ENCODE measurements around the gene ESRRA.

Gene ESRRA

DNA sequence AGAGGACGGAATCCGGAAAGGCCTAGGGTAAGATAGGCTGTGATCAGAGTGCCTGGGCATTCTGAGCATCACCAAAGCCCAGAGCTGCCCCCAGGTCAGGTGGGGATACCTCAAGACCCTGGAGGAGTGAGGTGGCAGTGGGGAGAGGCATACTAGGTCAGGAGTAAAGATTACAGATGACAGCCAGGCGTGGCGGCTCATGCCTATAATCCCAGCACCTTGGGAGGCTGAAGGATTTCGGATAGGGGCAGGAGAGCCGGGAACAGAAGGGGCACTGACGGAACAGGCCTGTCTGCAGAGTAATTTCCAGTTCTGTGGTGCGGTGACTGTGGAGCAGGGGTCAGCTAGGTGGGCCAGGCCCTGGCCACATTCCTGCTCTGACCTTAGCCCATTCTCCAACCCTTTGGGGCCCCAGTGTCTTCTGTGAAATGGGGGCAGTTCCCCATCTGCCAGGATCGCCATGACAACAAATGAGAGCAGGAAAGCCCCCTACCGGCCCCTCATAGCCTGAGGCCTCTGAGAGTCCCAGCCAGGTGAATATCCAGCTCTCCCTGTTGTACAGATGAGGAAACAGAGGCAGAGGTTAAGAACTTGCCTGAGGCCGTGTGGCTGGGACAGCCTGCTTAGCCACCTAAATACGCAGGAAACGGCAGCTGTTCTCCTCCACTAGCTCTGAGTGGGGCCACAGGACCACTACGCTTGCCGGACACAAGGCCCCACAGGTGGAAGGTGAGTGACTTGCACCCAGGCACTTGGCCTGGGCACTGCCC is 30.1 kb upstream of the ESRRA start:
- DNase-seq (ENCODE audit: low spot score) = no peak

DNA sequence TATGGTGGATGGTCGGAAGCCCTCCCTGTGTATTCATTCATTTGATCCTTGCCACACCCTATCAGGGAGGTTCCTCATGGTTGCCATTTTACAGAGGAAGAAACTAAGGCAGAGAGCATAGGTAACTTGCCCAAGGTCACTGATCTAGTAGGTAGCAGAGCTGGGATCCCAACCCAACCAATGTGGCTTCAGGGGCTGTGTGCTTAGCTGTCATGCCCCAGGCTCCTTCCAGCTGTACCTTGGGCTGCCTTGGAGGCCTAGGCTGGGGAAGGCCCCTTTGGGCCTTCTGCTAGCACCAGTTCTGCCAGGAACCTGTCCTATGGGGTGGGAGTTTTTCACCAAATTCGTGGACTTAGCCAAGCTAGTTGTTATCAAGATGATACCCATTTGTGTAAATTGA is 29.5 kb upstream of the ESRRA start:
- DNase-seq (ENCODE audit: low spot score) = no peak

DNA sequence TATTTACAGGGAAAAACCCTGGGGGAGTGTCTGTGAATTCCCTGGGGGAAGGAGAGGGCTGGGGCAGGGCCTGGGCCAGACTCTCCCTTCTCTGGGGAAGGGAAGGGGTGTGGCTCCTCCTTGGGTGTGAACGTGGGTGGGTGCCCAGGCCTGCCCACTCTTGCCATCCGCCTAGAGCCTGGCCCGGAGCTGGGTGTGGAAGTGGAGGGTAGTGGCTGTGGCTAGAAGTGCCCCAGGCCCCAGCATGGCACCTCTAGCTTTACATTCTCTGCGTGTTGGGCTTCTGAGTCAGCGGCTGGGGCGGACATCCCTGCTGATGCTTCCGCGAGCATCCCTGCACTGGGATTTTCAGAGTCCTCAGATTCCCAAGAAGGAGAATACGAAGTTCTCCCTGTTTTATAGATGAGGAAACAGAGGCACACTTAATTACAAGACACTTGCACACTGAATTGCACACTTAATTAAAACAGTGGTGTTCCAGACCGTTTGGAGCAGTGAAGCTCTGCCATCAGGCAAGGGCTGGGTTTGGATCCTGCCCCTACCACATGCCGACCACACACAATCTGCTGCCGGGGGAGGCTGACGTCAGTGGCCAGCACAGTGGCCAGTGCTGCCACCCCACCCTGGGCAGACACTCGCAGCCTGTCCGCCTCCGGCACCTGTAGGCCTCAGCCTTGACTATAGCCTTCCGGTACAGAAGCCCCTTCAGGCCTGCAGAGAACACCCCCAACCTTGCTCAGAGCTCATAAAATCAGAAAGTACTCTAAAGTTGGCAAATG is 28.5 kb upstream of the ESRRA start:
- DNase-seq (ENCODE audit: low spot score) = no peak

DNA sequence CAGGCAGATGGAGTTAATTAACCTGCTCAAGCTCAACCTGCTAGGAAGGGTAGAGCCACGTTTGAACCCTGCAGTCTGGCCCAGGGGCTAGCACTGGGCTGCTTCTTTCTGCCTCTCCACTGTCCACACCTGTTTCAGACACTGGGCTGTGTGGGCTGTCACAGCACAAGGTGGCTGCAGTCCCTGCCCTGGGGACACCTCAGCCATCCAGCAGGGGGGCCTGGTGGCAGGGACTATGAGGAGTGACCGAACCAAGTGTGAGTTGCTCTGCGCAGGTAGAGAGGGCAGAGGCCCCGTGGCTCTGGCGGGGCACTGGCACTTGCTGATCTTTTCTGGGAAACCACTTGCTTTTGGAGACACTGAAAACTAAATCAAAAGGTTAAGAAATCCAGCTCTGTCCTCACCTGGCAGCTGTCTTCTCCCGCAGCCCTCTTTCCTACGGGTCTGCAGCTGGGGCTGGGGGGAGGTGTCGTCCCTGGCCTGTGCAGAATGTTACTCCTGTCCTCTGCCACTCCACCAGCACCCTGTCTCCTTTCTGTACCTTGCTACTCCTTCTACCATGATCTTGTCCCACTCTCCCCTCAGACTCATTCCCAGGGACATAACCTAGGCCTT is 26.6 kb upstream of the ESRRA start:
- DNase-seq (ENCODE audit: low spot score) = no peak

DNA sequence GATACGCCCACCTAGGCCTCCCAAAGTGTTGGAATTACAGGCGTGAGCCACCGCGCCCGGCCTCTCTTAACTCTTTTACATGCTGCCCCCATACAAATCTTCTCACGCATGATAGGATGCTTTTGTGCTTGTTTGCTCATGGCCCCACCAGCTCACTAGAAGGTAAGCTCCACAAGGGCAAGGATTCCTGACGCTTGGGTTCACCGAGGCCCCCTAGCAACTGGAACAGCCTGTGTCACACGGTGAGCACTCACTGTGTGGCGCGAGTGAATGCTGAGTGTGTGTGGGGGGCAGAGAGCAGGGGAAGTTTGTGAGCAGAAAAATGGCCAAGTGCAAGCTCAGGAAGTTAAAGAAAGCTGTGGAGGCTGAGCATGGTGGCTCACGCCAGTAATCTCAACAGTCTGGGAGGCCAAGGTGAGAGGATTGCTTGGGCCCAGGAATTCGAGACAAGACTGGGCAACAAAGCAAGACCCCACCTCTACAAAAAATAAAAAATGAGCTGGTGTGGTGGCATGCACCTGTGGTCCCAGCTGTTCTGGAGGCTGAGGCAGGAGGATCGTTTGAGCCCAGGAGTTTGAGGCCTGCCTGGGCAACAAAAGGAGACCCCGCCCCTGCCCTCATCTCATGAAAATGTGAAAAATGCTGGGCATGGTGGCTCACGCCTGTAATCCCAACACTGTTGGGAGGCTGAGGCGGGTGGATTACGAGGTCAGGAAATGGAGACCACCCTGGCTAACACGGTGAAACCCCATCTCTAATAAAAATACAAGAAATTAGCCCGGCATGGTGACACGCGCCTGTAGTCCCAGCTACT is 23.2 kb upstream of the ESRRA start:
- DNase-seq (ENCODE audit: low spot score) = no peak

DNA sequence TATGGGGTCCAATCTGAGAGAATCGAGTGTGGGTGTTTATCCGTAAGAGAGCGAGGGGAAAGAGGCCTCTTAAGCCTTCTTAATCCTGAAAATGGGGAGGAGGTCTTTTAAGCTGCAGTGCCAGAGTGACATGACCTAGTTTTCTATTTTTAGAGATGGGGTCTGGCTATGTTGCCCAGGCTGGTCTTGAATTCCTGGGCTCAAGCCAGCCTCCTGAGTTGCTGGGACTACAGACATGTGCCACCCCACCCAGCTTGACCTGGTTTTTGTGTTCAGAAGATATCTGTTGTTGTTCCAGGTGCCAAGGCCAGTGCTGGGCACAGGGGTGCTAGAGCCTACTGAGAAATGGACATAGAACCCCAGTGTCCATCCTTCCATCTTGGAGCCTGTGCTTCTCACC is 22.2 kb upstream of the ESRRA start:
- DNase-seq (ENCODE audit: low spot score) = no peak

DNA sequence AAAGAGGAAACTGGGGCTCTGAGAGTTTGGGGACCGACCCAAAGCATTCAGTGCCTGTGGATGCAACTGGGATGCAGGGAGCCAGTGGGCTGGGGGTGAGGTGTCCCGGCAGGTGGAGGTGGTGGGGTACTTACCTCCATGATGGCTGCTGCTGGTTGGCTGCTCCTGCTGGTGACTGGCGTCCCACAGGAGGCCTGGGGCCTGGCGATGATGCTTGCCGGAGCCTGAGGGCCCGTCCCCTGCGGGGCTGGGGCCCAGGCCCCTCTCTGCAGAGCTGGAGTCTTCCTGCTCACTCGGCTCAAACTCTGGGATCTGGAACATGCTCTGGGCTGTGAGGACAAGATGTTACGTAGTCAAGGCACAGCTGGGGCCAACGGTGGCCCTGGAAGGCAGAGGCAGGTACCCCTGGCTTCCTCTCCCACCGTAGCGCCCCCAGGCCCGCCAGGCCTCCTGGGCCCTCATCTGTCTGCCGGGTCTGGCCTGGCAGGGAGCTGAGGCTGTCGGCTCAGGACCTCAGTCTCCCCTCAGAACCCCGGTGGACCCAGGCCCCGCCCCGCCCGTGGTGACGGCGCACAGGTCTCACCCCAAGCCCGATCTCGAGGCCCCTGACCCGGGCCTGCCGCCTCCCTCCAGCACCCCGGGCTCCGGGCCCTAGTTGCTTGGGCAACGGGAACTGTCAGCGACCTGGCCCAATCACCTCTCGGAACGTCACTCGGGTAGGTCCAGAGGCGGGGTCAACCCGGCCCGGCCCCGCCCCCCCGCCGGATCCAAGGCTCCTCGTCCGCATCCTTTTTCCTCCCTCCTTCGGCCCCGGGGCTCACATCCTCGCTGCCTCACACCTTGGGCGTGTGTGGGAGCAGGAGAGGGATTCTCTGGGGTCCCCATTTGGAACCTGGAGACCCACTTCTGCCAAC is 21.0 kb upstream of the ESRRA start, which contains the start of gene BAD:
TSS of gene BAD (minus strand) at position 618 of the 914 bp plus-strand sequence. CDS start at position 321, 297 bp downstream.
- peak; percentile 97 for DNase-seq (ENCODE audit: low spot score)

DNA sequence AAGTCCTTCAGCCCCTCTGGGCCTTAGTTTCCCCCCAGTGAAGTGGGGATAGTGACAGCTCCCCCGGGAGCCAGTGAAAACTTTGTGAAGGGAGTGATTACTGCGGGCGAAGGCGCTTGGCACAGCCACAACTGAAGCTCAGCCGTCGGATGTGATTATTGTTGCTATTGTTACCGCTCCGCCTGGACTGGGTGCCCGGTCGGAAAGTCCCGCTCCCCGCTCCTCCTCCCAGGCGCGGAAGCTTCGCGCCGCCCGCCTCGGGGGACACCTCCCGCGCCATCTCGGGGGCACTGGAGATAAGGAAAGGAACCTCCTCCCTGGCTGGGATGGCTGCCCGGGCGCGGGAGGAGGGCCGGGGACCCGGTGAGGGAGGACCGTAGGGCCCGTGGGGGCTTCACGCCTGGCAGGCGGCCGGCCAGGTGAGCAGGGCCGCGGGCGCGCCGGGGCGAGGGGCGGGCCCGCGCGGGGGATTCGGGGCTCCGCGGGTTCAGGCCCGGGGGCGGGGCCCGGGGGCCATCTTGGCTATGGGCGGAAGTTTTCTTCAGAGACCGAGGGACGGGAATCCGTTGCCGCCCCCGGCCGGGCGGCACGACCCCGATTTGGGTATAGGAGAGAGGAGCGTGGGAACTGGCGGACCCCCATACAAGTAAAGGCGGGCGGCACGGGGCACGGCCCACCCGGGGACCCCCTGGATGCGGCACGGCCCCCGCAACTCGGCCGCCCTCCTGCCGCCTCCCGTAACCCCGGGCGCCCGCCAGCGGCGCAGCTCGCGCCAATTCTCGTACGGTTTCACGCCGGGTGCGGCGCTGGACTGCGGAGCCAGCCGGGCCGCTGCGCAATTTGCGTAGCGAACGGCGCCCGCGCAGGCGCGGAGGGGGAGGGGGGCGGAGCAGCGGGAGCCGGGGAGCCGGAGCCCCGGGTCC is 20.1 kb upstream of the ESRRA start, which contains the start of gene GPR137:
TSS of gene GPR137 (plus strand) at position 887 of the 923 bp plus-strand sequence. CDS start 677 bp downstream, outside the sequence.
- DNase-seq (ENCODE audit: low spot score) = peak; percentile 71

DNA sequence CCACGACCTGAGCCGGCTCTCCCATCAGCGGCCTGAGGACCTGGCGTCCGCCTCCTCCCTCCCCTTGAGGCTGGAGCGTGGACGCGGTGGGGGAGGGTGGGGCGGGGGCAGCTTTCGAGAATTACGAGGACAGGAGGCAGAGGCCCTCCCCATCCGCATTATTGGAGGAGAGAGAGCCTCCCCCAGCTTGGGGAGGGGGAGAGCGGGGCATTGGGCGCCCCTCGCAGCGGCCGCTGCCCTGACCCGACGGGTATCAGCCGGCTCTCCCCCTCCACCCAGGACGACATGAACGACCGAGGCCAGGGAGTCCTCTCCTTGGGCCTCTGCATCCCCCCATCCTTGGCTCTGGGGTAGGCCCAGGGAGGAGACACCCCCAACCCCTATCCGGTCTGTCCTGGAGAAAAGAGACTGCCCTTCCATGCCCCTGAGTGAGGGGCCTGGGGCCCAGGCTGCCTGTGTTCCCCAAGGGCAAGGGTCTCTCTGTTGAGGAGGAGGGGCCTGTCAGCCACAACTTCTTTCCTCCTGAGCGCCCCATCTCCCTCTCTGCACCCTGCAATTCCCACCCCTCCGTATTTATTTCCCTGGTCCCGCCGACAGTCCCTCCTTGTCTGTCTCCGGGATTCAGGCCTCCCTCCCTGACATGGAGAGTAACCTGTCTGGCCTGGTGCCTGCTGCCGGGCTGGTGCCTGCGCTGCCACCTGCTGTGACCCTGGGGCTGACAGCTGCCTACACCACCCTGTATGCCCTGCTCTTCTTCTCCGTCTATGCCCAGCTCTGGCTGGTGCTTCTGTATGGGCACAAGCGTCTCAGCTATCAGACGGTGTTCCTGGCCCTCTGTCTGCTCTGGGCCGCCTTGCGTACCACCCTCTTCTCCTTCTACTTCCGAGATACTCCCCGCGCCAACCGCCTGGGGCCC is 19.2 kb upstream of the ESRRA start:
- no peak for DNase-seq (ENCODE audit: low spot score)

DNA sequence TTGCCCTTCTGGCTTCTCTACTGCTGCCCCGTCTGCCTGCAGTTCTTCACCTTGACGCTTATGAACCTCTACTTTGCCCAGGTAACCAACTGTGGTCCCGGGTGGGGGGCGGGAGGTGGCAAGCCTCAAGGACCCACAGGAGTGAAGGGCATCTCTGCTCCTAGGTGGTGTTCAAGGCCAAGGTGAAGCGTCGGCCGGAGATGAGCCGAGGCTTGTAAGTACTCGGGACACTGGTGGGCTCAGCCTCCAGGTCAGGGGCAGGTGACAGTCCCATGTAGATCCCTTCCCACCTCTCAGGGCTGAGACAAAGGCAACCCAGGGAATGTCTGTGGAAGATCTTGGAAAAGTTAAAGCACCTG is 18.5 kb upstream of the ESRRA start:
- no peak for DNase-seq (ENCODE audit: low spot score)

DNA sequence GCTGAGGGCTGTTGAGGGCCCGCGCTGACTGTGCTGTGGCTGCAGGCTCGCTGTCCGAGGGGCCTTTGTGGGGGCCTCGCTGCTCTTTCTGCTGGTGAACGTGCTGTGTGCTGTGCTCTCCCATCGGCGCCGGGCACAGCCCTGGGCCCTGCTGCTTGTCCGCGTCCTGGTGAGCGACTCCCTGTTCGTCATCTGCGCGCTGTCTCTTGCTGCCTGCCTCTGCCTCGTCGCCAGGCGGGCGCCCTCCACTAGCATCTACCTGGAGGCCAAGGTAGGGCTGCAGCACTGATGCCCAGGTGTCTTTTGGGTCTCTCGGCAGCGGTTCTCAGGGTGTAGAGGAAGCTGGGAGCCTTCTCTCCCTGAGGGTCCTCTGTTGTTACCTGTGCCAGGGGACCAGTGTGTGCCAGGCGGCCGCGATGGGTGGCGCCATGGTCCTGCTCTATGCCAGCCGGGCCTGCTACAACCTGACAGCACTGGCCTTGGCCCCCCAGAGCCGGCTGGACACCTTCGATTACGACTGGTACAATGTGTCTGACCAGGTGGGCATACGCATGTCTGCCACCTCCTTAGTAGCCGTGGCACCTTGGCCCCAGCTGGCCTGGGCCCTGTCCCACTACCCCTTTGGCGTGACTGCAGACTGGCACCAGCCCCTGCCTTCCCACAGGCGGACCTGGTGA is 17.5 kb upstream of the ESRRA start:
- DNase-seq (ENCODE audit: low spot score) = no peak

DNA sequence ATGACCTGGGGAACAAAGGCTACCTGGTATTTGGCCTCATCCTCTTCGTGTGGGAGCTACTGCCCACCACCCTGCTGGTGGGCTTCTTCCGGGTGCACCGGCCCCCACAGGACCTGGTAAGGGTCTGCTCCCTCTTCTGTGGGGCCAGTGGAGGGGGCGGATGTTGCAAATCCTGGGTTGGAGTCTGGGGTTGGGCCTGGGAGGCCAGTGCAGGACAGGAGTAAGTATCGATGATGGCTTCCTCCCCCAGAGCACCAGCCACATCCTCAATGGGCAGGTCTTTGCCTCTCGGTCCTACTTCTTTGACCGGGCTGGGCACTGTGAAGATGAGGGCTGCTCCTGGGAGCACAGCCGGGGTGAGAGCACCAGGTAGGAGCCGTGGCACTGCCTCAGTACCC is 17.0 kb upstream of the ESRRA start:
- no peak for DNase-seq (ENCODE audit: low spot score)

DNA sequence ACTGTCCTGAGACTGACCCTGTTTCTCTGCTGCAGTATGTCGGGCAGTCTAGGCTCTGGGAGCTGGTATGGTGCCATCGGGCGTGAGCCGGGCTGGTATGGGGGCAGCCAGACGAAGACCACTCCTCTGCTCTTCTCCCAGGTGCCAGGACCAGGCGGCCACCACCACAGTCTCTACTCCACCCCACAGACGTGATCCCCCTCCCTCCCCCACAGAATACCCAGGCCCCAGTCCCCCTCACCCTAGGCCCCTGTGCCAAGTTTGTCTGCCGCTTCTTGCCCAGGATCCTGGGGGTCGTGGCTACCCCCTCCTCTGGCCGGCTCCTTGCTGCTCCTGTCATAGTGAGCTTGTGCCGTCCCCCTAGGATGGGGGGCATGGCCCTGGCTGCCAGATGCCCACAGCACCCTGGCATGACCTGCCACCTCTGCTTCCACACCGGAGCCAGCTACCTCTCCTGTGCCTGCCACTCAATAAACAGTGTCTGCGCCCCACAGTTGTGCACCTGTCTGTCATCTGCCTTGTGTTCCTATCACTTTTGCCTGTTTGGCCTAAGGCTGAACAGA is 16.2 kb upstream of the ESRRA start:
- no peak for DNase-seq (ENCODE audit: low spot score)

DNA sequence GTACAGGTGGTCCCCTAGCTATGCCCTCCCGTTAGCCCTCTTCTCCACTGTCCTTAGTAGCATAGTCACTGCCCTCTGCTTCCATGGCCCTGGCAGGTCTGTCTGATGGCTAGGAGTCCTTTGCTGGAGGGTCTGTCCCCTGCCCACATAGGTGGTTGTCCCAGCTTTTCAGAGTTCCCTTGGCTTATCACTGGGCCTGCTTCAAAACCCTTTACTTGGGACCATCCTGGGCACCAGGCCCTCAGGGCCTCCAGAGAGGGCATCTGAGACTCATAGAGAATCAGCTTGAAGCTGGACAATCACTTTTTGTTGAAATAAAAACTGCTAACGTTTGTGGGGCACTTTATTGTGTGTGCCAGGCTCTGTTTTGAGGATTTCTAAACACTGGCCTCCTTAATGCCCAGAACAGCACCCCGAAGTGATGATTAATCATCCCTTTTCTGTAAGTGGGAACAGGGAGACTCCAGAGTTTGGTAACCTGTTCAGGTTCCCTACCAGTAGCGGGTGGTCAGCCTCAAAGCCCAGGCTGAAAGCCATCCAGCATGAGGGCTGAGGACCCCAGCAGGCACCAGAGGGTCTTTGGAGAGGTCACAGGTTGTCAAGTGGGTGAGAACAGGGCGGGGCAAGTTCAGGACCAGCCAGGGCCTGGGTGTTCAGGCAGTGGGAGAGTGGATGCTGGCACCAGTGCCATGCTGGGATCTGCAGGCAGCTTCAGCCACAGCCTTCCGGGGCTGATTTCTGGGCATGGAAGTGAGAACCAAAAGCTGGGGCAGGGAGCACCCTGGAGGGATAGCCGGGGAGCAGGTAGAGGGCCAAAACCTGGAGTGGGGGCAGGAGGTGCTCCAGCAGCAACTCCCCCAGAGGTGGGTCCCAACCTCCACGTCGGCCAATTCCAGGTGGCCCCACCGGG is 14.7 kb upstream of the ESRRA start:
- DNase-seq (ENCODE audit: low spot score) = no peak

DNA sequence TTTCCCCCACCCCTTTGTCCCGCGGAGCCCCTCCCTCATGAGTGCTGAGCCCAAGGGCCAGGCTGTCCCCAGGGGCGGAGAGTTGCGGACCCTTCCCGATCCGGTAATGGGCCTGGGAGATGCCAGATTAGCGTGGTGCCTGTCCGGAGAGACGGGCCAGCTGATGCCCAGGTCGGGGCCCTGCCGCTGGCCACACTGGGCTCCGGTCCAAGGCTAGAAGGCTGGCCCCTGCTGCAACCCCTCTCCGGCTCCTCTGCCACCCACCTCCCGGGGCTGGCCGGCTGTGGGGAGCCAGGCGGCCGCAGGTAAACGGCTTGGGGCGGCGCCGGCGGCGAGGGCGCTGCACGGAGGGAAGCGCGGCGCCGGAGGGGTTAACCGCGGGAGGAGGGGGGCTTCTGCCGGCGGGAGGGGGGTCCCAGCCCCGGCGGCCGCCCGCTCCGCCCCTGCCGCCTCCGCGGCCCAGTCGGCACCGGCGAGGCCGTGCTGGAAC is 14.0 kb upstream of the ESRRA start, which contains the start of gene KCNK4:
TSS of gene KCNK4 (plus strand) at position 41 of the 490 bp plus-strand sequence. CDS start 1,717 bp downstream, outside the sequence.
- DNase-seq (ENCODE audit: low spot score) = no peak

DNA sequence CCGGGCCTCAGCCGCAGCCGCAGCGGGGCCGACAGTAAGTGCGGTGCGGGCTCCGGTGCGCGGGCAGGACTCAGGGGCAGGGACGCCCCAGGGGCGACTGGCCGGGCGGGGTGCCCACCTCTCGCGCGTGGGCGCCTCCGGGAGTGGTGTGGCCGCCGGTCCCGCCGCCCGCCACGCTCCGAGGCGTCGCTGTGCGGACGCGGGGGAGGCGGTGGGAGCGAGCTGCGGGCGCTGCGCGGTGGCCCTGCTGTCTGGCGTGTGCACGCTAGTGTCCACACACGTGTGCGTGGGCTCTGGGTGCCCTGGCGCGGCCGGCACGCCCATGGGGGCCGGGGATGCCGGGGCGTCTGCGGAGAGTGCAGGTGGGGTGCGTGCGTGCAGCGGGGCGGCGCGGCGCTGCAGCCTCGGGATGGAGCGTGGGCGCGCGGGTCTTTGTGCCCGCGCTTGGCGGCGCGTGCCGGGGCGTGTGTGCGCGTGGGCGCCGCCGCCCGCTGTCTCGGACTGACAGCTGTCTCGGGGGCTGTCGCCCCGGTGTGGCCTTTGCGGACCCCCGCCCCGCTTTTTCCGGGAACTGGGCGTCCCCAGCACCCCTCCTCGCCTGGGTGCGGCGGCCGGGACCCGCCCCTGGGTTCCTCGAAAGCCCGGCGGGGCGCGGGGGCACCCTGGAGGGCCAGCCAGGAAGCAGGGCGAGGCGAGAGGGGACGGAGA is 13.4 kb upstream of the ESRRA start:
- no peak for DNase-seq (ENCODE audit: low spot score)

Measured in COLO829 (cell line).